Neural progenitor cell (in vitro differentiated cells): ENCODE measurements around the gene IZUMO2.

Experiments used
- EZH2 ChIP-seq: fragments of 200-600 bp; sonication (generic); IDR thresholded peaks from 2 replicates; pipeline ENCODE4 v1.6.1; 2017; ENCODE audit warnings: antibody characterized with exemption, mild to moderate bottlenecking, moderate library complexity
- EZH2phosphoT487 ChIP-seq: fragments of 200-600 bp; sonication (generic); IDR thresholded peaks from 2 replicates; pipeline ENCODE4 v1.6.1; 2017; ENCODE audit warnings: antibody characterized with exemption
- TF ChIP-seq, protein P1 (sequence below): fragments of 200-600 bp; sonication (generic); IDR thresholded peaks from 2 replicates; pipeline ENCODE4 v1.5.1; 2017; ENCODE audit warnings: antibody characterized with exemption, mild to moderate bottlenecking

- TF ChIP-seq, protein P1, sequence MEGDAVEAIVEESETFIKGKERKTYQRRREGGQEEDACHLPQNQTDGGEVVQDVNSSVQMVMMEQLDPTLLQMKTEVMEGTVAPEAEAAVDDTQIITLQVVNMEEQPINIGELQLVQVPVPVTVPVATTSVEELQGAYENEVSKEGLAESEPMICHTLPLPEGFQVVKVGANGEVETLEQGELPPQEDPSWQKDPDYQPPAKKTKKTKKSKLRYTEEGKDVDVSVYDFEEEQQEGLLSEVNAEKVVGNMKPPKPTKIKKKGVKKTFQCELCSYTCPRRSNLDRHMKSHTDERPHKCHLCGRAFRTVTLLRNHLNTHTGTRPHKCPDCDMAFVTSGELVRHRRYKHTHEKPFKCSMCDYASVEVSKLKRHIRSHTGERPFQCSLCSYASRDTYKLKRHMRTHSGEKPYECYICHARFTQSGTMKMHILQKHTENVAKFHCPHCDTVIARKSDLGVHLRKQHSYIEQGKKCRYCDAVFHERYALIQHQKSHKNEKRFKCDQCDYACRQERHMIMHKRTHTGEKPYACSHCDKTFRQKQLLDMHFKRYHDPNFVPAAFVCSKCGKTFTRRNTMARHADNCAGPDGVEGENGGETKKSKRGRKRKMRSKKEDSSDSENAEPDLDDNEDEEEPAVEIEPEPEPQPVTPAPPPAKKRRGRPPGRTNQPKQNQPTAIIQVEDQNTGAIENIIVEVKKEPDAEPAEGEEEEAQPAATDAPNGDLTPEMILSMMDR, result no peak
- TF ChIP-seq EZH2, result no peak
- no peak for TF ChIP-seq EZH2phosphoT487
Observed at GRCh38 chr19:50210425-50210824, 47.3 kb upstream of the IZUMO2 start.
